GM21423 (cell line): Measurements from ENCODE around the gene KNTC1.
"Not testable (repeated sequence)": the region's sequence is repeated elsewhere in the genome, so short reads cannot be mapped to it uniquely, and the experiment has no call there.

Experiments
- ATAC-seq: cut with Tn5 transposase; IDR thresholded peaks from one replicate; pipeline ENCODE4 v1.9.1; 2021; ENCODE audit warnings: mild to moderate bottlenecking, moderate library complexity; ENCODE audit not compliant: unreplicated experiment

The KNTC1 gene

DNA sequence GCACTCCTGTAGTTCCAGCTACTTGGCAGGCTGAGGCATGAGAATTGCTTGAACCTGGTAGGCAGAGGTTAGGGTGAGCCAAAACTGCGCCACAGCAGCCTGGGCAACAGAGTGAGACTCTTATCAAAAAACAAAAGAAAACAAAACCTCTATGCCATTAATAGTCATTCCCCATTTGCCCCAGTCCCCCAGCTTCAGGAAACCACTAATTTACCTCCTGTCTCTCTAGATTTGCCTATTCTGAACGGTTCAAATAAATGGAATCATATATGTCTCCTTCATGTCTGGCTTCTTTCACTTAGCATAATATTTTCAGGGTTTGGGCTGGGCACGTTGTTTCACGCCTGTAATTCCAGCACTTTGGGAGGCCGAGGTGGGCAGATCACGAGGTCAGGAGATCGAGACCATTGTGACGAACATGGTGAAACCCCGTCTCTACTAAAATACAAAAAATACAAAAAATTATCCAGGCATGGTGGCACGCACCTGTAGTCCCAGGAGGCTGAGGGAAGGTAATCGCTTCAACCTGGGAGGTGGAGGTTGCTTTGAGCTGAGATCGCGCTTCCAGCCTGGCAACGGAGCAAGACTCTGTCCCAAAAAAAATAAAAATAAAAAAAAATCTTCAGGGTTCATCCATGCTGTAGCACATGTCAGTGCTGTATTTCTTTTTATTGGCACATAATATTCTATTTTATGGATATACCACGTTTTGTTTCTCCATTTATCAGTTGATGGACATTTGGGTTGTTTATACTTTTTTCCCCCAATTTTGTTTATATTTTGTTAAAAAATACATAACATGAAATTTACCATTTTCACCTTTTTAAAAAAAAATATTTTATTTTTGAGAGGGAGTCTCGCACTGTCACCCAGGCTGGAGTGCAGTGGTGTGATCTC lies 31.9 kb downstream of the KNTC1 start:
- ATAC-seq = no peak

DNA sequence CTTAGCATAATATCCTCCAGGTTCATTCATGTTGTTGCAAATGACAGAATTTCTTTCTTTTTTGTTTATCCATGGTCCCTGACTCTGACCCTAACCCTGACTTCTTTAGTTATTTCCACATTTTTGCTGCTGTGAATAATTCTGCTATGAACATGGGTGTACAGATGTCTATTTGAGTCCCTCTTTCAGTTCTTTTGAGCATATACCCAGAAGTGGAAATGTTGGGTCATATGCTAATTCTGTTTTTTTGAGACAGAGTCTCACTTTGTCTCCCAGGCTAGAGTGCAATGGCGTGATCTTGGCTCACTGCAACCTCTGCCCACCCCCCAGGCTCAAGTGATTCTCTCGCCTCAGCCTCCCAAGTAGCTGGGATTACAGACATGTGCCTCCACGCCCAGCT lies 33.1 kb downstream of the KNTC1 start:
- ATAC-seq = no peak

DNA sequence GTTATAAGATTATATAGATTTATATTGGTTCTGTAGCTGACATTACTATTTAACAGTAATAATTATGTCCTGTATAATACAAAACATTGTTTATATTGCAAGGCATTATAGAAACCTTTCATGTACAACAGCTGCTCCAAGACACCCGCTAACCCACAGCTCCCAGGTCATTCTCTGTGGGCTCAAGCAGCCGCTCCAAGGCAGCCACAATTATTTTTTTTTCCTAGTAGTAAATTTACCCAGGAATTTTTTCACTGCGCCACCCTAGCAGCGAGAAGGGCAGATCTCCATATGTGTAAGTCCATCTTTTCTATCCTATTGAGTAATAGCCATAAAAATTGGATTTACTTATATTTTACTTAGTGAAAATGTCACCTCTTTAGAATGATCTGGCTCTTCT lies 36.3 kb downstream of the KNTC1 start:
- no peak for ATAC-seq

DNA sequence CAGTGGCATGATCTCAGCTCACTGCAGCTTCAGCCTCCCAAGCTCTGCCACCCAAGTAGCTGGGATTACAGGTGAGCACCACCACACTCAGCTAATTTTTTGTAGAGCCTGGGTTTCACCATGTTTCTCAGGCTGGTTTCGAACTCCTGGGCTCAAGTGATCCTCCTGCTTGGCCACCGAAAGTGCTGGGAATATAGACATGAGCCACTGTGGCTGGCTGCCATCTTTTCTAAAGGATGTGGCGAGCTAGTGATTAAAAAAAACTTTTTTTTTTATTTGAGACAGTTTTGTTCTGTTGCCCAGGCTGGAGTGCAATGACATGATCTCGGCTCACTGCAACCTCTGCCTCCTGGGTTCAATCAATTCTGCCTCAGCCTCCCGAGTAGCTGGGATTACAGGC lies 39.8 kb downstream of the KNTC1 start:
- ATAC-seq = not testable (repeated sequence)

DNA sequence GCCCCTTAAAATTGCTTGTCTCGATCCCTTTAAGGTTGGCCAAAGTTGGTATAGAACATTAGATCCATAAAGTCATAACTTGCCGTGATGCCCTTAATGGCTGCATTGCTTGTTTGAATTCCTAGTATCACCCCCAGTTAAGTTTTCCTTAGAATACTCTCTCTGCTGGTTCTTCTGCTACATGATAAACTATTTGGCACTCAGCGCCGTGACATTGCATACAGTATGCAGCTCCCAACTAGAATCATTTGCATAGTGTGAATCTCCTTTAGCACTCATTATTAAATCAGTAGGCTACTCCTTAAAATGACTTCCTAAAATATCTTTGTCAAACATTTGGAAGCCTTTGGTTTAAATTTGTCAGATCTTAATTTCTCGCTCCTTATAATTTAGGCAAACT lies 42.2 kb downstream of the KNTC1 start:
- ATAC-seq = no peak

DNA sequence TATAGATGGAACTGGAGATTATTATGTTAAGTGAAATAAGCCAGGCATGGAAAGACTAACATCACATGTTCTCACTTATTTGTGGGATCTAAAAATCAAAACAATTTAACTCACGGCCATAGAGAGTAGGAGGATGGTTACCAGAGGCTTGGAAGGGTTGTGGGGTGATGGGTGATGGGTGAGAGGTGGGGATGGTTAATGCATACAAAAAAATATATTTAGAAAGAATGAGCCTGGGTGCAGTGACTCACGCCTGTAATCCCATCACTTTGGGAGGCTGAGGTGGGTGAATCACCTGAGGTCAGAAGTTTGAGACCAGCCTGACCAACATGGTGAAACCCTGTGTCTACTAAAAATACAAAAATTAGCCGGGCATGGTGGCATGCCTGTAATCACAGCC lies 43.0 kb downstream of the KNTC1 start:
- ATAC-seq = not testable (repeated sequence)

DNA sequence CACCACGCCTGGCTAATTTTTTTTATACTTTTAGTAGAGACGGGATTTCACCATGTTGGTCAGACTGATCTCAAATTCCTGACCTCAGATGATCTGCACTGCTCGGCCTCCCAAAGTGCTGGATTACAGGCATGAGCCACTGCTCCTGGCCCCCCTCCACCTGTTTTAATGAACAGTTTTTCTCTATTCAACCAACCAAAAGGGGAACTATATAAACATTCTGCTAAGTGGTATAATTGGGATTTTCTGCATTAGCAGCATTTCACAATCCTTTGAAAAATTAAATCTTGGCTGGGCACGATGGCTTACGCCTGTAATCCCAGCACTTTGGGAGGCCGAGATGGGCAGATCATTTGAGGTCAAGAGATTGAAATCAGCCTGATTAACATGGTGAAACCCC lies 44.8 kb downstream of the KNTC1 start:
- no peak for ATAC-seq

DNA sequence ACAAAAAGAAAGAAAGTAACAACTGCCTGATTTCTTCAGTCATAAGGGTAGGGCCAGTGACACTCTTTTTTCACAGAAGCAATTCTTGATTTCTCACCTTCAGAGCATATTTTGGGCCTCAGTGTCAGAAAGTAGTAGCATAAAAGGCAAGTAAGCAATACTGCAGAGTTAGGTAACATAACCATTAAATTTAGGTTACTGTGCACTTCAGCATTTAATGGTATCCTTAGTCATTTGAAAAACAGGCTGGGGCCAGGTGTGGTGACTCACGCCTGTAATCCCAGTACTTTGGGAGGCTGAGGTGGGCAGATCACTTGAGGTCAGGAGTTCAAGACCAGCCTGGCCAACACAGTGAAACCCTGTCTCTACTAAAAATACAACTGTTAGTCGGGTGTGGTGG lies 56.2 kb downstream of the KNTC1 start:
- not testable (repeated sequence) for ATAC-seq

DNA sequence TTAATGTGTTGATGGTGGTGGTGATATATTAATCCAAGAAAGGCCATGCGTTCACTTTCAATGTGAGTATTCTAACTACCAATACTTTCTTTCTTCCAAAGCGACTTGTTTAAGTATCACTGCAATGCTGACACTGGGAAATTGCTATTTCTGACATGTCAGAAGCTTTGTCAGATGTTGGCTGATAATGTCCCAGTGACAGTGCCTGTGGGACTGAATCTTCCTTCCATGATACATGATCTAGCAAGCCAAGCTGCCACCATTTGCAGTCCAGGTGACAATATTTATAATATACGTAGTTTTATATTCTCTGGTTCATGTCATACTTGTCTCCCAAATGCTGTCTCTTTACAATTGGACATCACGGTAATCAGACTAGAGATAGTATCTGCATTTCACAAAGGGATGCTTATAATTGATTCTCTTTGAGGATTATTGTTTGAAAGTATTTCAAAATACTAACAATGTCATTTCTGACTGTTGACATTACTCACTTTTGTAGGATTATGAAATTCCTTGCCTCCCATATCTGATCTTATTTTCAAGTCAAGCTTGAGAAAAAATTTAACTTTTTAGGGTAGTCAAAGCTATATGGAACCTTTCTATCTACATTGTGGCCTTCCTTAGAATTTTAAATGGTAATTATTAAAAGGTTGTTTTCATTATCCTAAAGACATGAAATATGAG lies 57.3 kb downstream of the KNTC1 start:
- no peak for ATAC-seq

DNA sequence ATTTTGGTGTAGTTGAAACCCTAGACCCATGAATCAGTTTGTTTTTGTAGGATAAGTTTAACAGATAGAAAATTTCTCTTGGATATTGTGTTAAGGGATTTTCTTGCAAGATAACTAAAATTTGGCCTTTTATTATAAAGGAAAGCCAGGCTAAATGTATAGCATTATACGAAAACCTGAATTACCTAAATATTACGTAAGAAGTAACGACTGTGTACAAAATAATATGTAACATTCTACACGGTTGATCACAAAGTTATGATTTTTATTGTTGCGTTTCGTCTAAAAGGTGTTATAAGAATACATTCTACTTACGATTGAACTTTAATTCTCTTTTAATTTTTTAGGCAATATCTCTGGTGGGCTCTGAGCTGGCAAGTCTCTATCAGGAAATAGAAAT lies 63.9 kb downstream of the KNTC1 start:
- no peak for ATAC-seq

DNA sequence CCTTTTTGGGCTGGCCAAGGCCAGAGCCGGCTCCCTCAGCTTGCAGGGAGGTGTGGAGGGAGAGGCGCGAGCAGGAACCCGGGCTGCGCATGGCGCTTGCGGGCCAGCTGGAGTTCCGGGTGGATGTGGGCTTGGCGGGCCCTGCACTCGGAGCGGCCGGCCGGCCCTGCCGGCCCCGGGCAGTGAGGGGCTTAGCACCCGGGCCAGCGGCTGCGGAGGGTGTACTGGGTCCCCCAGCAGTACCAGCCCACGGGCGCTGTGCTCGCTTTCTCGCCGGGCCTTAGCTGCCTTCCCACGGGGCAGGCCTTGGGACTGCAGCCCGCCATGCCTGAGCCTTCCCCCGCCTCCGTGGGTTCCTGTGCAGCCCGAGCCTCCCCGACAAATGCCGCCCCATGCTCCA lies 64.9 kb downstream of the KNTC1 start:
- ATAC-seq = not testable (repeated sequence)

DNA sequence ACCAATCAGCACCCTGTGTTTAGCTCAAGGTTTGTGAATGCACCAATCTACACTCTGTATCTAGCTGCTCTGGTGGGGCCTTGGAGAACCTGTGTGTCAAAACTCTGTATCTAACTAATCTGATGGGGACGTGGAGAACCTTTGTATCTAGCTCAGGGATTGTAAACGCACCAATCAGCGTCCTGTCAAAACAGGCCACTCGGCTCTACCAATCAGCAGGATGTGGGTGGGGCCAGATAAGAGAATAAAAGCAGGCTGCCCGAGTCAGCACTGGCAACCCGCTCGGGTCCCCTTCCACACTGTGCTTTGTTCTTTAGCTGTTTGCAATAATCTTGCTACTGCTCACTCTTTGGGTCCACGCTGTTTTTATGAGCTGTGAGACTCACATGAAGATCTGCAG lies 65.5 kb downstream of the KNTC1 start:
- ATAC-seq = not testable (repeated sequence)

DNA sequence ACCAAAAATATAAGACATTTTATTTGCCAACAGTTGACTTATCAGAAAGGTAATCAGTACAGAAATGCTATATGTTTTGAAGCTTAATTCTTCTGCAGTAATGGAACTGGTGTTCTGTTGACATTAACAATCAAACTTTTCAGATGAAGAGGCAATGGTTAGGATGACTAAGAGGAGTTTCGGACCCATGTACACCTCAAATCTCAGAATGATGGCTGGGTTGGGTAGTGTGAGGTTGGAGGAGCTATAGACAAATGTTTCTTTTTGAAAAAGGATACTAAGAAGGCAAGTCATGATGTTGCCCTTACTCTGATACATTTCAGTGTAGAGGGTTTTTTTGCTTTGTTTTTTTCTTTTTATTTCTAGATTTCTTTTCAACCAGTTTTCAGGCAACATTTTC lies 66.9 kb downstream of the KNTC1 start:
- no peak for ATAC-seq

DNA sequence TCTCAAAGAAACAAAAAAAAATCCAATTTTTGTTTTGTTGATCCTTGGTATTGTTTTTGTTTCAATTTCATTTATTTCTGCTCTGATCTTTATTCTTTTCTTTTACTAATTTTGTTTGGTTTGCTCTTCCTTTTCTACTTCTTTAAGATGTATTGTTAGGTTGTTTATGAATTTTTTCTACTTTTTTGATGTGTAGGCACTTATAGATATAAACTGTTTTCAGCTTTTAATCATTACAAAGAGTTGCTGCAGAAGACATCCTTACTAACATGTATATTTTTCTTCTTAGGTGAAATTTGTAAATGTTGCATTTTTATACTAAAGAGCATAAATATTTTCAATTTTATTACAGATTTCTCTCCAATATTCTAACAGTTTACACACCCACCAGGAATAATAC lies 69.8 kb downstream of the KNTC1 start:
- no peak for ATAC-seq

DNA sequence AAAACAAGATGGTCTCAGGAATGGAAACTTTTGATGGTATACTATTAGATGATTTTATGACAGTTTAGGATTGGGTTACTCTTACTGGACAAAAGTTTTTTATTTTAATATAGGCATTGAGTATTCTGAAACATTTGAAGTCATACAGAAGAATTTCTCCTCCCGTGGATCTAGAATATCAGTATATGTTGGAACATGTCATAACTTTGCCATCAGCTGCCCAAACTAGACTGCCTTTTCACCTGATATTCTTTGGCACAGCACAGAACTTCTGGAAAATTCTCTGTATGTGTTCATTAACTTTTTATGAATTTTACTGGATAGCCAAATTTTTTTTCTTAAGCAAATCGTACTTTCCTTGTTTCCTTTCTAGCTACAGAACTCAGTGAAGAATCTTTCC lies 75.4 kb downstream of the KNTC1 start:
- ATAC-seq = no peak

DNA sequence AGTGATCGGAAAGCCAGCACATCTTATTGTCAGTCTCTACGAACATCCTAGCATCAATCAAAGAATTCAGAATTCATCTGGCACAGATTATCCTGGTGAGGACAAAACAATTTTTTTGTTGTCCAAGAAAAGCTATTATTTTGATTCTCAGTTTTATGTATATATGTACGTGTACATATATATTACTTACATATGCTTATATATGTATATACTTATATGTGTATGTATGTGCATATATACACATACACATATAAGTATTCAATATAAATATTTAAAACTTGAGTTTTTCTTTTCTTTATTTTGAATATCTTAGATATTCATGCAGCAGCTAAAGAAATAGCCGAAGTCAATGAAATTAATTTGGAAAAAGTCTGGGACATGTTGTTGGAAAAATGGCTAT lies 77.9 kb downstream of the KNTC1 start:
- ATAC-seq = no peak

DNA sequence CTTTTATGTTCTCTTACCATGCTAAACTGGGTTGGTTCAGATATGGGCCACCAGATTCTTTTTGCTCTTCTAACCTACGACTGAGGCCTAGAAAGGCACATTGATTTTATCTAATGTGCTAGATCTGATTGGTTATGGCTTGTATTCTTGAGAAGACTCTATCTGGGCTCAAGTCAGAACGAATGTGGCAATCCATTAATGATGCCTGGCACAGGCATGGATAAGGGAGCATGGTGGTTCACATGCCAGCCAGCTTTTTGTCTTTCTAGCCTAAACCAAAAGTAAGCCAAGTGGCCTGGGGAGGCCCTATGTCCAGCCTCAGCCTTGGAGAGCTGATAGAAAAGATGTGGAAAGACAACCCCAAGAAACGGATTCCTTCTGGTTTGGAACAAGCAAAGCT lies 82.7 kb downstream of the KNTC1 start:
- ATAC-seq = no peak

DNA sequence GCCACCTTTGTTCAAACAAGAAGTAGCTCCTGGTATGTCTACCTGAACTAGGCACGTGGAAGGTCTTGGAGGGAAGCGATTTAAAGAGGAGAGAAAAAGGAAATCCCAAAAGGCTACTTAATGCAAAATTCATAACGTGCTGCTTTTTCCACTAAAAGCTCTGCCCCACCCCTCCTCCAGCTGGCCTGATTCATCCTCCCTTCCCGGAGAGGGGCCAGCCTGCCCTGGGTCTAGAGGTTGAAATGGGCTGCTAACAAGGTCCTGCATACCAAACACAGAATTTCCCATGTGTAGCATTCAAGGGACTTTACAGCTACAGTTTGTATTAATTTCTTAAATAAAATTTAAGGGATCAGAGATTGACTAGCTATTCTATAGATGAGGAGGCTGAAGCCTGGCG lies 83.2 kb downstream of the KNTC1 start:
- no peak for ATAC-seq

DNA sequence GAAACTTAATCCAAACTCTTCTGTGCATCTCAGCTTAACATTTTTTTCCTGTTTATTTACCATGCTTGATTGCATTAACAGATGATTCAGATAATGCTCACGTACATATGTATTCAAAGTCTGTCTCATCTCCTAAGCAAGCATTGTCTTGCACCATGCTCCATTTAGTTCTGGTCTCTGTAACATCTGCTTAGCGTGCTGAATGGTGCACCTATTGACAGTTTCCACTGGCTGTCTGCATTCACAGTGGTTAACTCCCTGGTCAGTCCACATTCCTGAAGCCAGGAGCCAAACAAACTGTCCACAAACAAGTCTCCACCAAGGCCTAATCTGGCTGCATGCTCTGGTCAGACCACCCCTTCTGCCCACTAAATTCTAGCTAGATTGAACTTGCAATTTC lies 83.9 kb downstream of the KNTC1 start:
- ATAC-seq = no peak

DNA sequence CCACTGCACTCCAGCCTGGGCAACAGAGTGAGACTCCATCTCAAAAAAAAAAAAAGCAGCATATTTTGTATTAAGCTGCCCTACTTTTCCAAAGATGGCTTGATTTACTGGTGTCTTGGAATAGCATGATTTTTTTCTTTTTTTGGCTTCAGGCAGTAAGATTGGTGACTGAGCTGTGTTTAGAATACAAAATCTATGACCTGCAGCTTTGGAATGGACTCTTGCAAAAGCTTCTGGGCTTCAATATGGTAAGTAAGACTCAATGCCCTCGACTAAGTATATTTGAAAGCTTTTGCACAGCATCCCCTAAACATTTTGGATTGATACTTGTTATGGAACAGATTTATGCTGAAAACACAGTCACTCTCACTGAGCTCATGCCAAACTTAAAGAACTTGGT lies 87.8 kb downstream of the KNTC1 start:
- ATAC-seq = no peak

DNA sequence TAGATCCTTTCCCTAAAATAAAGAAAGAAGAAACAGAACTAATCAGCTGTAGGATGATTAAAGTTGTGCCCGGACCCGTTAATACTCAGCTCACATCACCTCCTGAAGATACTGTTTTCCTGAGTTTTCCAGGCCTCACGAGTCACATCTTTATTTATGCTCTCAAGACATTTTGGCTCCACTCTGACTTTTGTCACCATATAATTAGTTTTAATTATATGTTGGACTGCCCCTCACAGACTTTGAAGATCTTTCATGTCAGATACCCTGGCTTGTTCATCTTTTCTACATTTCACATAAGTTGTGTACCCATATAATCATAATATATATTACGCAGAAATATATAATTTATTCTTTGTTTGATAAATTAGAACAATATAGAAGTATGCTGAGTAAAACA lies 88.7 kb downstream of the KNTC1 start:
- no peak for ATAC-seq

DNA sequence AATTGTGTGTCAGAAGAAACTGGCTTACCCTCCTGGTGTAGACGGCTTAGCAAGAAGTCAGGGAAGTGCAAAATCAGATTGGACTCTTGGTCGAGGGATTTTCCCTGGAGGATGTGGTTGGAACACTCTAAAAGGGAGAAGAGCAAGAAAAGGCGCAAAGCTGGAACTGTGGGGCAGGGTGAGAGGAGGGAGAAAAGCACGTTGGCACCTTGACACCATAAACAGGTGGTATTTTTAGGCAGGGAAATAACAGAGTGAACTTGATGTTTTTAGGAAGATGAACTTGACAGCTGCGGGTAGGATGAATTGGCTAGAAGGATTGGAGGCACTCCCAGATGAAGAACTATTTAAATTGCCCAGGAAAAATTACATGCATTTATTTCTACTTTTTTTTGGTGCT lies 108.4 kb downstream of the KNTC1 start:
- ATAC-seq = no peak
